Measurements from ENCODE around the gene ITGA5. TPM values are rescaled to one million over a fixed set of nuclear protein-coding genes. Genes with fewer than 3 reads are reported as not detected.

ITGA5 gene
- total RNA-seq, 4 donors from 2014 or later, result 69.7 to 223 (median 99.4) TPM

- Histone ChIP-seq H3K36me3 (no peaks in the 10 kb centered on the region), H3K27ac (no peak overlapping the region), H3K4me3 (no peak overlapping the region), H3K27me3 (peaks cover 0 to 6% of the 10 kb centered on the region in 2 donors), H3K4me1 (no peaks in the 10 kb centered on the region), H3K9me3 (no peaks in the 10 kb centered on the region)
- DNase-seq, result no peak
- TF ChIP-seq POLR2A (IDR thresholded peaks at IDR 0.05) (no peak), CTCF (IDR thresholded peaks at IDR 0.05) (no peak)
- intact Hi-C loops (cut with DNase I; ENCODE audit: low total_unique reads), result no loop called here
Measured at GRCh38 chr12:54460317-54460923, 41.4 kb upstream of the ITGA5 start.

- Histone ChIP-seq H3K9me3 (no peaks in the 10 kb centered on the region), H3K4me1 (no peaks in the 10 kb centered on the region), H3K4me3 (no peak overlapping the region), H3K27ac (no peak overlapping the region), H3K27me3 (peaks cover 0 to under 1% of the 10 kb centered on the region in 2 donors), H3K36me3 (no peaks in the 10 kb centered on the region)
- no peak for DNase-seq
- TF ChIP-seq POLR2A (IDR thresholded peaks at IDR 0.05) (no peak), CTCF (IDR thresholded peaks at IDR 0.05) (no peak)
- intact Hi-C loops (cut with DNase I; ENCODE audit: low total_unique reads), result no loop called here
Measured at GRCh38 chr12:54459355-54459754, 40.3 kb upstream of the ITGA5 start.

GRCh38 chr12:54455760-54456469, 36.8 kb upstream of the ITGA5 start:
- no peaks in the 10 kb centered on the region for H3K4me1 ChIP-seq
- no peak overlapping the region for H3K27ac ChIP-seq
- DNase-seq, result no peak
- no peak for TF ChIP-seq POLR2A (IDR thresholded peaks at IDR 0.05)
- no peak for TF ChIP-seq CTCF (IDR thresholded peaks at IDR 0.05)
- no peaks in the 10 kb centered on the region for H3K36me3 ChIP-seq
- no peaks in the 10 kb centered on the region for H3K27me3 ChIP-seq
- no peaks in the 10 kb centered on the region for H3K9me3 ChIP-seq
- intact Hi-C loops (cut with DNase I; ENCODE audit: low total_unique reads), result no loop called here
- no peak overlapping the region for H3K4me3 ChIP-seq

GRCh38 chr12:54452628-54453027, 33.6 kb upstream of the ITGA5 start:
- Histone ChIP-seq H3K27me3 (no peaks in the 10 kb centered on the region), H3K36me3 (no peaks in the 10 kb centered on the region), H3K4me3 (no peak overlapping the region), H3K4me1 (no peaks in the 10 kb centered on the region), H3K27ac (no peak overlapping the region), H3K9me3 (no peaks in the 10 kb centered on the region)
- DNase-seq, result no peak
- intact Hi-C loops (cut with DNase I; ENCODE audit: low total_unique reads), result no loop called here
- TF ChIP-seq CTCF (IDR thresholded peaks at IDR 0.05) (no peak), POLR2A (IDR thresholded peaks at IDR 0.05) (no peak)

- TF ChIP-seq POLR2A (IDR thresholded peaks at IDR 0.05), result no peak
- TF ChIP-seq CTCF (IDR thresholded peaks at IDR 0.05), result no peak
- intact Hi-C loops (cut with DNase I; ENCODE audit: low total_unique reads), result no loop called here
- no peak overlapping the region for H3K4me3 ChIP-seq
- H3K27ac ChIP-seq, result no peak overlapping the region
- no peaks in the 10 kb centered on the region for H3K4me1 ChIP-seq
- no peaks in the 10 kb centered on the region for H3K27me3 ChIP-seq
- no peaks in the 10 kb centered on the region for H3K36me3 ChIP-seq
- DNase-seq, result no peak
- no peaks in the 10 kb centered on the region for H3K9me3 ChIP-seq
Measured at GRCh38 chr12:54448344-54448743, 29.3 kb upstream of the ITGA5 start.
